ENCODE data around the gene KIF6.
A peak's percentile ranks its signal among the peaks of the same experiment; 100 is the strongest.

Gene KIF6

GRCh38 chr6:39653612-39654011, 71.6 kb downstream of the KIF6 start:
- Histone ChIP-seq H4K20me1 (no peaks in the 10 kb centered on the region), H3K9me3 (replicated peaks in 1 of 11) (no peaks in the 10 kb centered on the region), H3K9ac (no peak overlapping the region), H3K4me3 (no peak overlapping the region), H3K27ac (no peak overlapping the region), H3K27me3 (no peaks in the 10 kb centered on the region), H3K4me2 (no peak overlapping the region), H3K36me3 (no peaks in the 10 kb centered on the region), H3K4me1 (no peaks in the 10 kb centered on the region)
- TF ChIP-seq Cebpa-rat (IDR thresholded peaks at IDR 0.05) = no peak

- H3K27ac ChIP-seq = no peak overlapping the region
- no peaks in the 10 kb centered on the region for H3K27me3 ChIP-seq
- no peak overlapping the region for H3K9ac ChIP-seq
- H3K9me3 ChIP-seq (replicated peaks in 1 of 11) = no peaks in the 10 kb centered on the region
- peaks cover 0 to 12% (median 4%) of the 10 kb centered on the region in 10 experiments; a peak in 6 of 20 replicates for H3K4me1 ChIP-seq
- H3K4me2 ChIP-seq = no peak overlapping the region
- H3K4me3 ChIP-seq = no peak overlapping the region
- H4K20me1 ChIP-seq = no peaks in the 10 kb centered on the region
- no peak for TF ChIP-seq Cebpa-rat (IDR thresholded peaks at IDR 0.05)
- H3K36me3 ChIP-seq = no peaks in the 10 kb centered on the region
These were observed 75.2 kb downstream of the KIF6 start for GRCh38 chr6:39649996-39650395.

DNA sequence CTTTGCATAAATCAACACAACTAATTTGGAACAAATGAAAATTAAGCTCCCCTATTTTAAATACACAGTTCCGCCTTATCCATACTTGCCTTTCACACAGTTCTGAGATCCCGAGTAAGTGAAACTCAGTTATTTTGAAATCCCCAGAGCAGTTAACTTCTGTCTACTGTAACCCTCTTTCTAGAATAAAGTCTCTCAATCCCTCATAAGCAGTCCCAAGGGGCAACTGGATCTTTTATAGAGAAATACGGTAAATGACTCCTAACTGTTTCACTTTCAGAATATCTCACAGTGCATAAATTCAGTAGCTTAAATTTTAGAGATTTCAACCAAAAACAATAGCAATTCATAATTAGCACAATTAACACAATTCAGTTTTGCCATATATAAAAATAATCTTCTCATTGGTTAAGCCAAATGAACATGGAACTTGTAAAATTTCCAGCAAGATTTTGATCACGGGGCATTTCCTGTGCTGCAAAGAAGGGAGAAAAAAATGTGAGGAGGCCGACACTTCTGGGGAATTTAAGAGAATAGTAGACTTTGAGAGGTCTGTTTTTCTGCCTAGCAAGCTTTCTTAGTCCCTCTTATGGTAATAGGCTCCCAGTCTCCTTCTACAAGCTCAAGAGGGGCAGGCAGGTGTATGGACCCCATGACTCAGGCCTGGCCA, 78.3 kb downstream of the KIF6 start:
- Histone ChIP-seq H3K4me1 (peaks cover 0 to 12% (median 4%) of the 10 kb centered on the region in 10 experiments; a peak in 6 of 20 replicates), H3K27me3 (no peaks in the 10 kb centered on the region), H3K4me2 (peak overlapping the region in 7 of 11 experiments; percentile 0 to 44 (median 12); a peak in 11 of 22 replicates), H4K20me1 (no peaks in the 10 kb centered on the region), H3K9me3 (replicated peaks in 1 of 11) (no peaks in the 10 kb centered on the region), H3K4me3 (no peak overlapping the region), H3K9ac (no peak overlapping the region), H3K27ac (no peak overlapping the region), H3K36me3 (no peaks in the 10 kb centered on the region)
- TF ChIP-seq Cebpa-rat (IDR thresholded peaks at IDR 0.05) = no peak

DNA sequence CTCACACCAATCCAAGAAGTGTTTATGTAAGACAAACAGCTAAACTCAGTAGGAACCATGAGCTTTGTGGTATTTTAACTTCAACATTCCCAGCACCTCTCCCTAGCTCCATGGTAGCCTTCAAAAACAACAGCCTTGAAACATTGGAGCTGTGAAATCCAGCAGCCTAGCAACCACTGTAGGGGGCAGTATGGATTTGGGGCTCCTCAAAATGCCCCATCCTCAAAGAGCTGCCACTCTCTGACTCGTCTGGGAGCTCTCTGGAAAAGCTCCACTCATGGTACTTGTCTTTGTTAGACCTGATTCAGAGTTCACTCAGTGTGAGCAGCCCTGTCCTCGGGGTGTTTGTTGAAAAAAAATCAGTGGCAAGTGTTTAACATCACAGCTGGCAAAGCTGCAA, 82.9 kb downstream of the KIF6 start:
- TF ChIP-seq Cebpa-rat (IDR thresholded peaks at IDR 0.05) = no peak
- H3K36me3 ChIP-seq = no peaks in the 10 kb centered on the region
- H3K9me3 ChIP-seq (replicated peaks in 1 of 11) = no peaks in the 10 kb centered on the region
- no peak overlapping the region for H3K27ac ChIP-seq
- H3K27me3 ChIP-seq = no peaks in the 10 kb centered on the region
- no peak overlapping the region for H3K4me2 ChIP-seq
- H3K4me1 ChIP-seq = peaks cover 0 to 11% (median 4%) of the 10 kb centered on the region in 10 experiments; a peak in 6 of 20 replicates
- no peaks in the 10 kb centered on the region for H4K20me1 ChIP-seq
- no peak overlapping the region for H3K4me3 ChIP-seq
- no peak overlapping the region for H3K9ac ChIP-seq

GRCh38 chr6:39638126-39638822, 86.9 kb downstream of the KIF6 start:
- Histone ChIP-seq H3K27ac (no peak overlapping the region), H4K20me1 (no peaks in the 10 kb centered on the region), H3K4me3 (no peak overlapping the region), H3K9ac (no peak overlapping the region), H3K27me3 (no peaks in the 10 kb centered on the region), H3K4me1 (no peaks in the 10 kb centered on the region), H3K36me3 (no peaks in the 10 kb centered on the region), H3K9me3 (replicated peaks in 1 of 11) (no peaks in the 10 kb centered on the region), H3K4me2 (no peak overlapping the region)
- TF ChIP-seq Cebpa-rat (IDR thresholded peaks at IDR 0.05) = no peak

DNA sequence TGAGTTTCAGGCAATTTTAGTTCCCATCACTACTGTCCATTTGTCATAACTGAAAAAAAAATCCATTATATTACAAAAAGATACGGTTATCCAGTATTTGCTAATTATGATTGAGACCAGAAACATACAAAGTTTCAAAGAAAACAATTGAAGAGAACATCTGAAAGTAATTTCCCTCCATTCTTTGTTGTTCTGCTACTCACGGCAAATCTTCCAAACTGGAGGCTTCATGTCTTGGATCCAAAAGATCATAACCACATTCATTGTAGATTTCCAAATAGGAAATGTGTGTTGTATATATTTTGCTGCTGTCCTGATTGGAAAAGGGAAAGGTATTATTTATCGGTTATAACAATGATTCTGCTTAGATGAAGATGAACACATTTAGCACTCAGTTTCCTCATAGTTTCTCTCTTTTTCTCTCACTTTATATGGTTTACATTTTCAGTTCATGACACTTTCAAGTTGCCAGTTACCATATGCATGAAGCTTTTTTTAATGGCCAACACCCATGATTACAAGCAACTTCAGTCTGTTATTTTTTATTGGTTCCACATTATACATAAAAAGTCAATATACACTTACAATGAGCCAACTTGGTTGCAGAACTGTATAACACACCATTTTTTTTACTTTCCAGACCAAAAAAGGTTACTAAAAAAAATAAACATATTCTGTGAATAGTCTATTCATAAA, 90.4 kb downstream of the KIF6 start:
- no peaks in the 10 kb centered on the region for H4K20me1 ChIP-seq
- no peak for TF ChIP-seq Cebpa-rat (IDR thresholded peaks at IDR 0.05)
- H3K9me3 ChIP-seq (replicated peaks in 1 of 11) = no peaks in the 10 kb centered on the region
- no peak overlapping the region for H3K4me2 ChIP-seq
- no peaks in the 10 kb centered on the region for H3K36me3 ChIP-seq
- no peak overlapping the region for H3K27ac ChIP-seq
- H3K4me3 ChIP-seq = no peak overlapping the region
- no peaks in the 10 kb centered on the region for H3K4me1 ChIP-seq
- H3K27me3 ChIP-seq = no peaks in the 10 kb centered on the region
- H3K9ac ChIP-seq = no peak overlapping the region

DNA sequence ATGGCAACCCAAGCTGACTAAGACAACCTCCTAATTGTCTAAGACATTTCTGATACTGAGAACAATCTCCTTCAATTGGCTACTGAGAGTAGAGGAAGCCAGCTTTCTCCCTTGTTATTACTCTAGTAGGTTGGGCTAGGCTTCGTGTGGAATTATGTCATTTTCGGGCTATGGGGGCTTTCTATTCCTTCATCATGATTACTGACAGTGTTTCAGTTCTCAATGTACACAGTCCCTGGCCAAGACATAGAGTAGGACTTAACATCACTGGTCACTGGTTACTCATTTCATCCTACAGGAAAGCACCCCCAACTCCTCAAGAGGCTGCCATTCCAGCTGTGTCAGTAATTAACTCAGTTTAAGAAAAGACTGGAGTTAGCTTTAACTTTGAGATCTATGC, 100.0 kb downstream of the KIF6 start:
- no peak overlapping the region for H3K4me2 ChIP-seq
- TF ChIP-seq Cebpa-rat (IDR thresholded peaks at IDR 0.05) = no peak

DNA sequence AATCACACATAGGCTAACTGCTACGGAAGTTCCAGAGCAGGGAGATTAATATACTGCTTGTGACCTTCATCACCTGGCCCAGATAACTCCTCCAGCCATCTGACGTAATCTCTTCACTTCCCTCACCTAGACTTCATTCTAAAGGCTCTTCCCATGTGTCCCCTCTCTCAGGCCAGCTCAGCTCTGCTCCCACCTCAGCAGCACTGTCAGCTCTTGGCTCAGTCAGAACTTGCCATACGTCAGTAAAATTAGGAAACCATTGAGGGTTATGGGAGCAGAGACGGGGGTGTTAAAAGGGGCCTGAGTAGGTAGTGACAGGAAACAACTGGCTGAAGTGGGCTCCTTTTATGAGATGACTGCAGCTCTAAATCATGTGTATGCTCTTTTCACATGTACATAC, 101.5 kb downstream of the KIF6 start:
- no peaks in the 10 kb centered on the region for H4K20me1 ChIP-seq
- H3K9me3 ChIP-seq (replicated peaks in 1 of 11) = no peaks in the 10 kb centered on the region
- no peaks in the 10 kb centered on the region for H3K4me1 ChIP-seq
- no peak overlapping the region for H3K4me2 ChIP-seq
- H3K27ac ChIP-seq = no peak overlapping the region
- no peak for TF ChIP-seq Cebpa-rat (IDR thresholded peaks at IDR 0.05)
- H3K4me3 ChIP-seq = no peak overlapping the region
- no peaks in the 10 kb centered on the region for H3K36me3 ChIP-seq
- H3K9ac ChIP-seq = no peak overlapping the region
- no peaks in the 10 kb centered on the region for H3K27me3 ChIP-seq

More for the DNA sequence above, 100.0 kb downstream of the KIF6 start:
- Histone ChIP-seq H3K9ac (no peak overlapping the region), H3K4me3 (no peak overlapping the region), H3K27me3 (no peaks in the 10 kb centered on the region), H3K4me1 (no peaks in the 10 kb centered on the region), H3K36me3 (no peaks in the 10 kb centered on the region), H3K27ac (no peak overlapping the region), H3K9me3 (replicated peaks in 1 of 11) (no peaks in the 10 kb centered on the region), H4K20me1 (no peaks in the 10 kb centered on the region)

GRCh38 chr6:39617520-39617919, 107.7 kb downstream of the KIF6 start:
- no peak overlapping the region for H3K4me2 ChIP-seq
- TF ChIP-seq Cebpa-rat (IDR thresholded peaks at IDR 0.05) = no peak
- no peaks in the 10 kb centered on the region for H3K27me3 ChIP-seq
- H3K27ac ChIP-seq = no peak overlapping the region
- no peaks in the 10 kb centered on the region for H3K9me3 ChIP-seq (replicated peaks in 1 of 11)
- no peak overlapping the region for H3K9ac ChIP-seq
- H3K4me3 ChIP-seq = no peak overlapping the region
- no peaks in the 10 kb centered on the region for H3K36me3 ChIP-seq
- H3K4me1 ChIP-seq = no peaks in the 10 kb centered on the region
- H4K20me1 ChIP-seq = no peaks in the 10 kb centered on the region

Data from BLaER1 treated with 17β-estradiol and CSF1 and Interleukin-3, amounts not matched to agents 10 nM and 100 nM (cell line).